ENCODE measurements around the gene MIA2. TPM values are rescaled to one million over a fixed set of nuclear protein-coding genes. Genes with fewer than 3 reads are reported as not detected.
"Not testable (repeated sequence)": the region's sequence is repeated elsewhere in the genome, so short reads cannot be mapped to it uniquely, and the experiment has no call there.

Gene MIA2
- total RNA-seq, 2 donors from 2014 or later, result 28.7 to 45.4 TPM

DNA sequence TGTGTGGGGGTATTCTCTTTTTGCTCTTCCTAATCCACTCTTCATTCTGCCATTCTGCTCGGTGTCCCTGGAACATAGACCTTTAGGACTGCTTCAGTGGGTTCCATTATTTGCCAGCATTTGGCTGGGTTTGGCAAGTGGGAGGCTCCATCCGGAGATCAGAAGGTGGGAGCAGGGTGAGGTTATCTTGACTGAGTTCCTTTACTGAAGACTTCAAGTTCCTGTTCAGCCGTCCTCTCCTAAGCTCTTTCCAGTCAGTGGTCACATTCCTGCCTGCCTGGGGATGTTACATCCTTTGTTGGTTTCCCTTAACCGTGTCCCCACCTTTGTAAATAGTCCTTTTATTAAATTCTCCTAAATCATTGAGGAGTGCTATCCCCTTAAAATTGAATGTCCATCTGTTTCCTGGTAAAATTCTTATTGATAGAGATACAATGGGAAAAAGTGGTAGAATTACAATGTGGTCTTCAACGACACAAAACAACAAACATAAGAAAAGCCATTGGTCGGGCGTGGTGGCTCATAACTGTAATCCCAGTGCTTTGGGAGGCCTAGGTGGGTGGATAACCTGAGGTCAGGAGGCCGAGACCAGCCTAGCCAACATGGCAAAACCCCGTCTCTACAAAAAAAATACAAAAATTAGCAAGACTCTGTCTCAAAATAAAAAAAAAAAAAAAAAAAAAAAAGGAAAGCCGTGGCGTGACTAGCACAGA is 5.0 kb upstream of the MIA2 start:
- no peaks in the 10 kb centered on the region for H3K4me1 ChIP-seq (replicated peaks)
- no peak for DNase-seq (ENCODE audit: low spot score)
- TF ChIP-seq POLR2A (IDR thresholded peaks at IDR 0.05) (no peak), POLR2AphosphoS5 (IDR thresholded peaks at IDR 0.05) (no peak), CTCF (IDR thresholded peaks at IDR 0.05) (no peak)
- no peaks in the 10 kb centered on the region for H3K9me3 ChIP-seq
- no peaks in the 10 kb centered on the region for H3K27me3 ChIP-seq (replicated peaks; ENCODE audit: insufficient read depth)
- intact Hi-C loops (cut with DNase I), result no loop called here
- no peaks in the 10 kb centered on the region for H3K36me3 ChIP-seq
- no peak overlapping the region for H3K27ac ChIP-seq
- H3K4me3 ChIP-seq, result no peak overlapping the region
- WGBS, result 84% methylated on average over 11 of the region's 11 CpGs

DNA sequence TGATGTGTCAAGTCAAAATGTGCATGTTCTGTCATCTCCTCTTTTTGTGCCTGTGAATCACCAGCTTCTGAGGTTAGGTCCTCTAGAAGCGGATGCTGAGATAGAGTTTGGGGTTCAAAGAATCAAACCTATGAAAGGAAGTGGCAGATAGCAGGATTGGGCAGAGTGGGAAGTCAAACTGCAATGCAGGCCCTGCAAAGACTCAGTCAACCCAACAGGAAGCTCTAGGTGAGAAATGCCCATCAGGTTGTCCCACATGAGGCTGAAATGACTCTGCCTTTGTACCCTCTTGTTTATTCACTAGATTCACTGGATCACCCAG is 4.5 kb upstream of the MIA2 start:
- intact Hi-C loops (cut with DNase I), result no loop called here
- H3K4me3 ChIP-seq, result no peak overlapping the region
- 86% methylated on average over 1 of the region's 1 CpG for WGBS
- H3K9me3 ChIP-seq, result no peaks in the 10 kb centered on the region
- DNase-seq (ENCODE audit: low spot score), result no peak
- TF ChIP-seq POLR2A (IDR thresholded peaks at IDR 0.05) (no peak), CTCF (IDR thresholded peaks at IDR 0.05) (no peak), POLR2AphosphoS5 (IDR thresholded peaks at IDR 0.05) (no peak)
- no peaks in the 10 kb centered on the region for H3K4me1 ChIP-seq (replicated peaks)
- no peaks in the 10 kb centered on the region for H3K27me3 ChIP-seq (replicated peaks; ENCODE audit: insufficient read depth)
- no peak overlapping the region for H3K27ac ChIP-seq
- no peaks in the 10 kb centered on the region for H3K36me3 ChIP-seq

GRCh38 chr14:39229601-39230110 is 4.1 kb upstream of the MIA2 start:
- intact Hi-C loops (cut with DNase I), result no loop called here
- no peak overlapping the region for H3K27ac ChIP-seq
- 80% methylated on average over 3 of the region's 3 CpGs for WGBS
- no peaks in the 10 kb centered on the region for H3K36me3 ChIP-seq
- no peaks in the 10 kb centered on the region for H3K9me3 ChIP-seq
- TF ChIP-seq CTCF (IDR thresholded peaks at IDR 0.05), result no peak
- TF ChIP-seq POLR2A (IDR thresholded peaks at IDR 0.05), result no peak
- TF ChIP-seq POLR2AphosphoS5 (IDR thresholded peaks at IDR 0.05), result no peak
- H3K27me3 ChIP-seq (replicated peaks; ENCODE audit: insufficient read depth), result no peaks in the 10 kb centered on the region
- no peak for DNase-seq (ENCODE audit: low spot score)
- H3K4me1 ChIP-seq (replicated peaks), result no peaks in the 10 kb centered on the region
- no peak overlapping the region for H3K4me3 ChIP-seq

- Histone ChIP-seq H3K4me3 (no peak overlapping the region), H3K27me3 (replicated peaks; ENCODE audit: insufficient read depth) (no peaks in the 10 kb centered on the region), H3K27ac (no peak overlapping the region), H3K36me3 (no peaks in the 10 kb centered on the region), H3K4me1 (replicated peaks) (no peaks in the 10 kb centered on the region), H3K9me3 (no peaks in the 10 kb centered on the region)
- no peak for TF ChIP-seq CTCF (IDR thresholded peaks at IDR 0.05)
- no peak for TF ChIP-seq POLR2AphosphoS5 (IDR thresholded peaks at IDR 0.05)
- TF ChIP-seq POLR2A (IDR thresholded peaks at IDR 0.05), result no peak
- intact Hi-C loops (cut with DNase I), result no loop called here
- 84% methylated on average over 5 of the region's 5 CpGs for WGBS
- DNase-seq (ENCODE audit: low spot score), result no peak
Measured at GRCh38 chr14:39230416-39231035, 3.2 kb upstream of the MIA2 start.

DNA sequence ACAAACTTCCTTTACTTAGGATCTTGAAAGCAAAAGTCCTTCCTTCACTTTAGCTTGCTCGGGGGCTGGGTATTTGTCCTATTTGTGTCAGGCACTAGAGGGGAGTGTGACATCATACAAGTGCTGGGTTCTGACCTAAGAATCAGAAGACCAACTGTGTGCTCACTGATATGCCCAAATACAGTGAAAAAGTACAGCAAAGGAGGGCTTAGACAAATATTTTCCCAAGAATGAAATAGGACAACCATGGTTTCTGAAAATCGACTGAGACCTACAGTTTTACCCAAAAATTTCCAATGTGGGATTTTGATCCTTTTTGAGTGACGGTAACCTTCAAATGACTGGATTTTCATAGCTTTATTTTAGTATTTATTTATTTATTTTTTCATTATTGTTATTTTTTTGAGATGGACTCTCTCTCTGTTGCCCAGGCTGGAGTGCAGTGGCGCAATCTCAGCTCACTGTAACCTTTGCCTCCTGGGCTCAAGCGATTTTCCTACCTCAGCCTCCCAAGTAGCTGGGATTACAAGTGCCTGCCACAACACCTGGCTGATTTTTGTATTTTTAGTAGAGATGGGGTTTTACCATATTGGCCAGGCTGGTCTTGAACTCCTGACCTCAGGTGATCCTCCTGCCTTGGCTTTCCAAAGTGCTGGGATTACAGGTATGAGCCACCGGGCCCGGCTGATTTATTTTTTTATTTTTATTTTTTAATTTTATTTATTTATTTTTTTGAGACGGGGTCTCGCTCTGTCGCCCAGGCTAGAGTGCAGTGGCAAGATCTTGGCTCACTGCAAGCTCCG is 1.8 kb upstream of the MIA2 start:
- DNase-seq (ENCODE audit: low spot score); H3K27ac ChIP-seq; H3K36me3 ChIP-seq; H3K9me3 ChIP-seq; intact Hi-C loops (cut with DNase I); H3K4me1 ChIP-seq (replicated peaks); H3K4me3 ChIP-seq; H3K27me3 ChIP-seq (replicated peaks; ENCODE audit: insufficient read depth): not testable (repeated sequence)
- 94% methylated on average over 11 of the region's 11 CpGs for WGBS

All from prostate gland (tissue), 2 donors.